Erythroblast (primary cell): ENCODE results near the gene ASIC4.

Experiments used
- GATA1 ChIP-seq: IDR thresholded peaks from 2 replicates; pipeline ENCODE4 v1.6.1; 2011; ENCODE audit warnings: low read depth, mild to moderate bottlenecking, control low read depth, low read length, moderate library complexity
- POLR2A ChIP-seq: IDR thresholded peaks from 2 replicates; pipeline ENCODE4 v1.6.1; 2011; ENCODE audit warnings: mild to moderate bottlenecking, low read length

DNA sequence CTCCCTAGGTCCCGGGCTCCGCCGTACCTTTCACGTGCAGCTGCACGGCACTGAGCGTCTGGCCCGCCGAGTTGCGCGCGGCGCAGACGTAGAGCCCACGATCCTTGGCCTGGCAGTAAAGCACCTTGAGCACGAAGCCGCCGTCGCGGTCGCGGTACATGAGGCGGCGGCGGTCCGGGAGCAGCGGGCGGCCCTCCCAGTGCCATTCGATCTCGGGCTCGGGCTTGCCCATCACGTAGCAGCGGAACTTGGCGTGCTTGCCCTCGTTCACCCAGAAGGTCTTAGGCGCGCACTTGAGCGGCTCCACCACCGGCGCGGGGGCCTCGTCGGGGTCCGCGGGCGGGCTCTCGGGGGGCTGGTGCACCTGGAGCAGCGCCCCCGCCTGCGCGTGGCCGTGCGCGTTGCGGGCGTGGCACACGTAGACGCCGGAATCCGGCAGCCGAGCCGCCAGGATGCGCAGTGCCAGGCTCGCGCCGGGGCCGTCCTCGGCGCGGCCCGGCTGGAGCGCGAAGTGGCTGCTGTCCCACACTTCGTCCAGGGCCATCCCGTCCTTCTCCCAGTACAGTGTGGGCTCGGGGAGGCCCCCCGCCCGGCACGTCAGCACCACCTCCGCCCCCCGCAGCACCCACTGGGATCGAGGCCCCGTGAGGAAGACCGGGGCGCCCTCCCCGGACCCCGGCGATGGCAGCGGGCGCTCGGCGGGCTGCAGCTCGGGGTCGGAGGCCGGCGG is 56.1 kb downstream of the ASIC4 start:
- TF ChIP-seq POLR2A (no peak), GATA1 (no peak)
